B cell (primary cell): Measurements from ENCODE around the gene PLA2G2E. TPM values are rescaled to one million over a fixed set of nuclear protein-coding genes. Genes with fewer than 3 reads are reported as not detected.

ENCODE experiments used
- ATAC-seq: fragments of 200-7000 bp; cut with Tn5 transposase; one replicate; pipeline ENCODE4 v1.10.0; 2021; ENCODE audit warnings: low read depth, mild to moderate bottlenecking, moderate number of reproducible peaks, moderate library complexity
- CTCF ChIA-PET: fragments of 350-600 bp; sonication (Branson Sonifier 250); formaldehyde crosslinking; loops from one replicate; lab custom pipeline; 2021; ENCODE audit warnings: antibody characterized with exemption, inconsistent platforms; lab: Charles Lee
- POLR2A ChIA-PET: fragments of 350-600 bp; sonication (Branson Sonifier 250); formaldehyde crosslinking; loops from one replicate; lab custom pipeline; 2021; ENCODE audit warnings: antibody characterized with exemption; lab: Charles Lee
- DNase-seq: peaks from one replicate; pipeline ENCODE4 v3.0.0; 2013
- H2AFZ ChIP-seq: 2 replicates; pipeline ENCODE4 v1.6.1; 2012; ENCODE audit warnings: mild to moderate bottlenecking, low read depth, low read length; ENCODE audit not compliant: insufficient read depth, poor library complexity, severe bottlenecking
- H3K27ac ChIP-seq, 2 donors: 1 replicate in 1 of 2; 2 replicates in 1 of 2; pipeline ENCODE4 v1.5.1; 2012 to 2013; ENCODE audit warnings: low read length in 2 of 2, mild to moderate bottlenecking in 2 of 2, moderate library complexity in 1 of 2
- H3K27me3 ChIP-seq, 4 experiments: fragments of 200-600 bp in 1 of 4; sonication (generic) in 1 of 4; replicated peaks in 1 of 4; 1 replicate in 2 of 4; 2 replicates in 2 of 4; pipeline versions ENCODE4 v1.6.1 to v1.7.0; 2013 to 2016; ENCODE audit warnings: low read length in 3 of 4, mild to moderate bottlenecking in 2 of 4, mixed read lengths in 1 of 4, moderate library complexity in 1 of 4; ENCODE audit not compliant: insufficient read depth in 4 of 4, control insufficient read depth in 3 of 4; ENCODE audit errors: control extremely low read depth in 1 of 4
- H3K36me3 ChIP-seq, 2 experiments: replicated peaks in 1 of 2; 1 replicate in 1 of 2; 2 replicates in 1 of 2; pipeline versions ENCODE4 v1.6.1 to v1.7.1; 2013; ENCODE audit warnings: low read length in 1 of 2; ENCODE audit not compliant: insufficient read depth in 2 of 2, control insufficient read depth in 1 of 2; ENCODE audit errors: control extremely low read depth in 1 of 2, extremely low read depth in 1 of 2
- H3K4me1 ChIP-seq, 2 donors: fragments of 200-600 bp in 1 of 2; sonication (generic) in 1 of 2; 1 replicate in 1 of 2; 2 replicates in 1 of 2; pipeline versions ENCODE4 v1.5.1 to v1.6.1; 2013 to 2017; ENCODE audit warnings: low read length in 2 of 2; ENCODE audit not compliant: control insufficient read depth in 2 of 2, insufficient read depth in 2 of 2
- H3K4me2 ChIP-seq: replicated peaks from 2 replicates; pipeline ENCODE3; 2012; ENCODE audit warnings: mild to moderate bottlenecking, low read depth, low read length; ENCODE audit not compliant: poor library complexity, severe bottlenecking
- H3K4me3 ChIP-seq, 5 experiments: fragments of 200-600 bp in 1 of 5; sonication (generic) in 1 of 5; 1 replicate in 3 of 5; 2 replicates in 2 of 5; pipeline versions ENCODE4 v1.5.1 to v1.7.0; 2011 to 2016; ENCODE audit warnings: low read length in 4 of 5, mild to moderate bottlenecking in 4 of 5, low read depth in 2 of 5, control low read depth in 1 of 5, moderate library complexity in 1 of 5; ENCODE audit not compliant: insufficient read depth in 1 of 5; ENCODE audit errors: control extremely low read depth in 1 of 5, extremely low read depth in 1 of 5
- H3K79me2 ChIP-seq: fragments of 200-600 bp; sonication (generic); one replicate; pipeline ENCODE4 v1.6.0; 2016; ENCODE audit warnings: low read length; ENCODE audit not compliant: control insufficient read depth, insufficient read depth
- H3K9ac ChIP-seq: fragments of 200-600 bp; sonication (generic); 2 replicates; pipeline ENCODE4 v1.6.1; 2017; ENCODE audit warnings: mild to moderate bottlenecking, low read length, moderate library complexity
- H3K9me3 ChIP-seq, 3 donors: one replicate each; pipeline versions ENCODE4 v1.6.1 to v1.7.1; 2013; ENCODE audit warnings: low read length in 2 of 3; ENCODE audit not compliant: control insufficient read depth in 2 of 3, insufficient read depth in 1 of 3; ENCODE audit errors: control extremely low read depth in 1 of 3
- H4K20me1 ChIP-seq: 2 replicates; pipeline ENCODE4 v1.6.0; 2012; ENCODE audit warnings: mild to moderate bottlenecking, low read length; ENCODE audit not compliant: insufficient read depth, control insufficient read depth, poor library complexity, severe bottlenecking
- H3K27ac Mint-ChIP-seq: one replicate; pipeline ENCODE4 v1.8.0; 2021; ENCODE audit warnings: mixed read lengths
- H3K27me3 Mint-ChIP-seq: one replicate; pipeline ENCODE4 v1.8.0; 2021; ENCODE audit warnings: mixed read lengths
- H3K4me1 Mint-ChIP-seq: one replicate; pipeline ENCODE4 v1.8.0; 2021; ENCODE audit warnings: mixed read lengths
- H3K4me3 Mint-ChIP-seq: one replicate; pipeline ENCODE4 v1.8.0; 2021; ENCODE audit warnings: mixed read lengths
- H3K9me3 Mint-ChIP-seq: one replicate; pipeline ENCODE4 v1.8.0; 2022; ENCODE audit warnings: mixed read lengths; ENCODE audit not compliant: insufficient read depth
- CTCF ChIP-seq: fragments of 200-600 bp; IDR thresholded peaks from one replicate; pipeline ENCODE4 v1.8.0; 2022; ENCODE audit warnings: antibody characterized with exemption, mild to moderate bottlenecking
- EZH2 ChIP-seq: IDR thresholded peaks from 2 replicates; pipeline ENCODE4 v1.6.1; 2012; ENCODE audit warnings: borderline replicate concordance, low read depth, mild to moderate bottlenecking, moderate library complexity, low read length; ENCODE audit not compliant: insufficient read depth, poor library complexity, severe bottlenecking
- WGBS: methylation state at CpG from one replicate; pipeline ENCODE4 v1.1.5; 2013; ENCODE audit warnings: missing lambda C conversion rate; ENCODE audit not compliant: insufficient coverage; 5-methylcytosine and 5-hydroxymethylcytosine counted together
- intact Hi-C: fragments of 100-400 bp; cut with micrococcal nuclease; formaldehyde crosslinking; loops from one replicate; pipeline ENCODE4 v1.10.0; 2022
- polyA plus RNA-seq: library from polyadenylated mRNA; depleted of rRNA; stranded (reverse); fragments of >200 nt; gene quantifications from 2 replicates; pipeline ENCODE4 v1.2.3, GENCODE V29; 2012
- total RNA-seq, 2 donors: library from RNA; stranded (reverse); fragments of 120-200 nt in 1 of 2; gene quantifications; 1 replicate in 1 of 2; 2 replicates in 1 of 2; pipeline versions ENCODE4 v1.2.3 to v1.2.4, GENCODE V29; 2013 to 2022

PLA2G2E gene
- total and polyA plus RNA-seq, 2 donors (not counting 1 experiment from before 2014, with no cell fraction given): not detected

DNA sequence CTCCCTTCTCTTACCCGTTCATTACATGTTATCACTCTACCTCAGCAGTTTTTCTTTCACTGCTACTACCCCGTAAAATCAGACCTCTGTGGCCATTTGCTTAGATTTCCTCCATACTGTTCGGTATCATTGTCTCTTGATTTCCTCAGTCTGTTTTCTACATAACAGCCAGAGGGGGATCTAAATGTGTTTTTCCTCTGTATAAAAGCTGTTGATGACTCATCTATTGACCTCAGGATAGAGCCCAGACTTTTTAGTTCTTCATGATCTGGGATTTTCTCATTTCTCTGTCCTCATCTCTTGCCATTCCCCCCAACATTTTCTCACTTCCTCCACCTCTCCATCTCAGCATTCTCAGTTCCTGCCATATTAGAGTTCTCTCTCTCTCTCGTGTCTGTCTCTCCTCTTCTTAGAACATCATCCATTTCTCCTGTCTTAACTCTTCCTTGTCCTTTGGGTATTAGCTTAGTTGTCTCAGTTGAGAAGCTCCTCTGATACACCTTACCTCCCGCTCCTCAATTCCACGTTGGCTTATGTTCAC lies 30.7 kb downstream of the PLA2G2E start:
- TF ChIP-seq CTCF: no peak
- no peak for TF ChIP-seq EZH2
- Histone ChIP-seq H3K9me3 (no peaks in the 10 kb centered on the region), H2AFZ (no peak overlapping the region), H3K4me1 (no peaks in the 10 kb centered on the region), H3K4me2 (no peak overlapping the region), H3K79me2 (peaks cover 17% of the 10 kb centered on the region), H3K27ac (no peak overlapping the region), H3K9ac (no peak overlapping the region), H3K4me3 (no peak overlapping the region), H3K27me3 (no peaks in the 10 kb centered on the region), H3K36me3 (peaks cover 11 to 49% of the 10 kb centered on the region in 2 experiments), H4K20me1 (no peaks in the 10 kb centered on the region)
- 100% methylated on average over 1 of the region's 6 CpGs for WGBS
- DNase-seq: no peak
- intact Hi-C loops: no loop called here
- ChIA-PET POLR2A (no interaction called here), CTCF (interaction anchor here (0.5 to 1.3 kb wide), 2 partner anchors 11 to 629 kb away, joined by 3 to 6 read pairs; partner anchors contain the start of gene OTUD3)
- Mint-ChIP-seq H3K9me3 (no peaks in the 10 kb centered on the region), H3K27me3 (no peaks in the 10 kb centered on the region), H3K4me3 (no peak overlapping the region), H3K4me1 (peaks cover 3% of the 10 kb centered on the region), H3K27ac (no peak overlapping the region)
- ATAC-seq: no peak

DNA sequence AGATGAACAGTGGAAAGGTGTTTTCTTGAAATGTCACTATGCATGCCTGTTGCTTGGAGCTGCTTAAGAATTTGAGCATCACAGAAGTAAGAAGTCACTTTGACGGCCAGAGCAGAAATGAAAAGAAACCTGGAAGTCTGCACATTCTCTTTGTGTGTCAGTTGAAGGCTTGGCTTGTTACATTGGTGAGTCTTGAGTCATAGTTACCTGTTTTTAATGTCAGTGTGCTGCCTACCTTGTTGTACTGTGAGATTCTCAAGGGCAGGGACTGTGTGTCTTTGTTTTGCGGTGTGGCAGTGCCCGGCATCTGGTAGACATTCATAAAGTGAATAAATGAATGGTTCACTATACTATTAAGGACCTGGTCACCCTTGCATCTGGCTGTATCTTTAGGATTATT lies 31.3 kb downstream of the PLA2G2E start:
- Mint-ChIP-seq H3K4me1 (peaks cover 3% of the 10 kb centered on the region), H3K27me3 (no peaks in the 10 kb centered on the region), H3K27ac (no peak overlapping the region), H3K9me3 (no peaks in the 10 kb centered on the region), H3K4me3 (no peak overlapping the region)
- Histone ChIP-seq H3K4me1 (no peaks in the 10 kb centered on the region), H3K4me3 (no peak overlapping the region), H3K4me2 (no peak overlapping the region), H3K9ac (no peak overlapping the region), H2AFZ (no peak overlapping the region), H3K9me3 (no peaks in the 10 kb centered on the region), H3K79me2 (peaks cover 23% of the 10 kb centered on the region), H3K27ac (no peak overlapping the region), H3K36me3 (peaks cover 11 to 49% of the 10 kb centered on the region in 2 experiments), H4K20me1 (no peaks in the 10 kb centered on the region), H3K27me3 (no peaks in the 10 kb centered on the region)
- TF ChIP-seq EZH2 (no peak), CTCF (no peak)
- POLR2A ChIA-PET: no interaction called here
- intact Hi-C loops: no loop called here
- CTCF ChIA-PET: no interaction called here
- DNase-seq (no peak), ATAC-seq (no peak)
- 100% methylated on average over 2 of the region's 3 CpGs for WGBS
